ENCODE results near the gene SORL1.
A peak's percentile ranks its signal among the peaks of the same experiment; 100 is the strongest.

The SORL1 gene

GRCh38 chr11:121456816-121457431 is 4.8 kb downstream of the SORL1 start:
- Histone ChIP-seq H3K4me2 (ENCODE audit: low read depth, low read length, poor library complexity, severe bottlenecking) (peak overlapping the region; percentile 87), H3K36me3 (ENCODE audit: insufficient read depth, low read length) (no peaks in the 10 kb centered on the region), H2AFZ (ENCODE audit: low read length) (no peak overlapping the region), H3K4me3 (ENCODE audit: low read length, poor library complexity, severe bottlenecking) (peak overlapping the region; percentile 78), H3K27me3 (ENCODE audit: insufficient read depth, low read length, poor library complexity, severe bottlenecking) (no peaks in the 10 kb centered on the region), H3K79me2 (ENCODE audit: insufficient read depth, low read length) (peaks cover 97% of the 10 kb centered on the region), H4K20me1 (ENCODE audit: insufficient read depth, low read length, poor library complexity, severe bottlenecking) (peaks cover 26% of the 10 kb centered on the region), H3F3A (ENCODE audit: low read depth) (no peaks in the 10 kb centered on the region), H3K9ac (ENCODE audit: low read depth, low read length, poor library complexity, severe bottlenecking) (peak overlapping the region; percentile 76), H3K9me2 (replicated peaks; ENCODE audit: low read depth, low read length) (no peaks in the 10 kb centered on the region), H3K4me1 (ENCODE audit: insufficient read depth, low read length, poor library complexity, severe bottlenecking) (peaks cover 78% of the 10 kb centered on the region), H3K9me3 (ENCODE audit: insufficient read depth, low read depth, low read length) (no peaks in the 10 kb centered on the region)
- TF ChIP-seq, protein P1, sequence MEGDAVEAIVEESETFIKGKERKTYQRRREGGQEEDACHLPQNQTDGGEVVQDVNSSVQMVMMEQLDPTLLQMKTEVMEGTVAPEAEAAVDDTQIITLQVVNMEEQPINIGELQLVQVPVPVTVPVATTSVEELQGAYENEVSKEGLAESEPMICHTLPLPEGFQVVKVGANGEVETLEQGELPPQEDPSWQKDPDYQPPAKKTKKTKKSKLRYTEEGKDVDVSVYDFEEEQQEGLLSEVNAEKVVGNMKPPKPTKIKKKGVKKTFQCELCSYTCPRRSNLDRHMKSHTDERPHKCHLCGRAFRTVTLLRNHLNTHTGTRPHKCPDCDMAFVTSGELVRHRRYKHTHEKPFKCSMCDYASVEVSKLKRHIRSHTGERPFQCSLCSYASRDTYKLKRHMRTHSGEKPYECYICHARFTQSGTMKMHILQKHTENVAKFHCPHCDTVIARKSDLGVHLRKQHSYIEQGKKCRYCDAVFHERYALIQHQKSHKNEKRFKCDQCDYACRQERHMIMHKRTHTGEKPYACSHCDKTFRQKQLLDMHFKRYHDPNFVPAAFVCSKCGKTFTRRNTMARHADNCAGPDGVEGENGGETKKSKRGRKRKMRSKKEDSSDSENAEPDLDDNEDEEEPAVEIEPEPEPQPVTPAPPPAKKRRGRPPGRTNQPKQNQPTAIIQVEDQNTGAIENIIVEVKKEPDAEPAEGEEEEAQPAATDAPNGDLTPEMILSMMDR (conservative IDR thresholded peaks at IDR 0.05; ENCODE audit: low read length): no peak
- TF ChIP-seq EZH2phosphoT487 (IDR thresholded peaks at IDR 0.05; ENCODE audit: borderline replicate concordance): no peak

DNA sequence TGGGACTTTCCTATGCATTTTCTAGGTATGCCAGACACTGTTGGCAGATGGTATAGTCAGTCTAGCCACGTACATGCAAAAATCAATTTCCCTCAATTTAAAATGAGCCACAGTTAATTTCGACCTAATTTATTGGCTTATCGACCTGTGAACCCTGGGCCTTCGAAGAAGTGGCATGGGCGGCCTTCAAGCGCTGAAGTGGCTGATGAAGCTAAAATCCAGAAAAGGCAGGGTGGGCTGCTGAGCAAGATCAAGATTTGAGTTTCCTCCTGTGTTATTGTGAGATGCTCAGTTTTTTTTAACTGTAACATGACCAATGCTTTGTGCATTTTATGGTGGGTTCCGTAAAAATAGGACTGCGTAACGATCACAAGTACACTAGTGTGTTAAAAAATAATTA is 6.4 kb downstream of the SORL1 start:
- Histone ChIP-seq H3K9me2 (replicated peaks; ENCODE audit: low read depth, low read length) (no peaks in the 10 kb centered on the region), H3K4me2 (ENCODE audit: low read depth, low read length, poor library complexity, severe bottlenecking) (peak overlapping the region; percentile 87), H3K27me3 (ENCODE audit: insufficient read depth, low read length, poor library complexity, severe bottlenecking) (no peaks in the 10 kb centered on the region), H4K20me1 (ENCODE audit: insufficient read depth, low read length, poor library complexity, severe bottlenecking) (peaks cover 32% of the 10 kb centered on the region), H2AFZ (ENCODE audit: low read length) (no peak overlapping the region), H3K36me3 (ENCODE audit: insufficient read depth, low read length) (no peaks in the 10 kb centered on the region), H3F3A (ENCODE audit: low read depth) (no peaks in the 10 kb centered on the region), H3K79me2 (ENCODE audit: insufficient read depth, low read length) (peaks cover 100% of the 10 kb centered on the region), H3K9me3 (ENCODE audit: insufficient read depth, low read depth, low read length) (no peaks in the 10 kb centered on the region), H3K4me1 (ENCODE audit: insufficient read depth, low read length, poor library complexity, severe bottlenecking) (peaks cover 84% of the 10 kb centered on the region), H3K9ac (ENCODE audit: low read depth, low read length, poor library complexity, severe bottlenecking) (no peak overlapping the region), H3K4me3 (ENCODE audit: low read length, poor library complexity, severe bottlenecking) (no peak overlapping the region)
- TF ChIP-seq EZH2phosphoT487 (IDR thresholded peaks at IDR 0.05; ENCODE audit: borderline replicate concordance): no peak
- TF ChIP-seq, protein P1 (conservative IDR thresholded peaks at IDR 0.05; ENCODE audit: low read length): no peak

GRCh38 chr11:121459413-121460017 is 7.4 kb downstream of the SORL1 start:
- H3K36me3 ChIP-seq (ENCODE audit: insufficient read depth, low read length): no peaks in the 10 kb centered on the region
- peak overlapping the region; percentile 21 for H3K4me3 ChIP-seq (ENCODE audit: low read length, poor library complexity, severe bottlenecking)
- H3K9me3 ChIP-seq (ENCODE audit: insufficient read depth, low read depth, low read length): no peaks in the 10 kb centered on the region
- H3K27me3 ChIP-seq (ENCODE audit: insufficient read depth, low read length, poor library complexity, severe bottlenecking): no peaks in the 10 kb centered on the region
- H3K4me1 ChIP-seq (ENCODE audit: insufficient read depth, low read length, poor library complexity, severe bottlenecking): peaks cover 84% of the 10 kb centered on the region
- peaks cover 39% of the 10 kb centered on the region for H4K20me1 ChIP-seq (ENCODE audit: insufficient read depth, low read length, poor library complexity, severe bottlenecking)
- H3F3A ChIP-seq (ENCODE audit: low read depth): no peaks in the 10 kb centered on the region
- peaks cover 100% of the 10 kb centered on the region for H3K79me2 ChIP-seq (ENCODE audit: insufficient read depth, low read length)
- peak overlapping the region; percentile 87 for H3K4me2 ChIP-seq (ENCODE audit: low read depth, low read length, poor library complexity, severe bottlenecking)
- H3K9me2 ChIP-seq (replicated peaks; ENCODE audit: low read depth, low read length): no peaks in the 10 kb centered on the region
- peak overlapping the region; percentile 8 for H3K9ac ChIP-seq (ENCODE audit: low read depth, low read length, poor library complexity, severe bottlenecking)
- TF ChIP-seq, protein P1 (conservative IDR thresholded peaks at IDR 0.05; ENCODE audit: low read length): no peak
- TF ChIP-seq EZH2phosphoT487 (IDR thresholded peaks at IDR 0.05; ENCODE audit: borderline replicate concordance): no peak
- H2AFZ ChIP-seq (ENCODE audit: low read length): no peak overlapping the region

Data from Loucy (cell line).